ENCODE measurements around the gene PRSS50.
"Not testable (repeated sequence)": the region's sequence is repeated elsewhere in the genome, so short reads cannot be mapped to it uniquely, and the experiment has no call there.

The PRSS50 gene

GRCh38 chr3:46717447-46718231, at the start of gene PRSS50:
Gene PRSS50 (minus strand): TSS chr3:46717869. CDS start chr3:46717824, 45 bp downstream.
- DNase-seq = no peak

GRCh38 chr3:46764206-46764605, 46.5 kb upstream of the PRSS50 start:
- no peak for DNase-seq

- no peak for DNase-seq
Observed at GRCh38 chr3:46763178-46763577, 45.5 kb upstream of the PRSS50 start.

GRCh38 chr3:46759239-46760167, 41.8 kb upstream of the PRSS50 start:
- no peak for DNase-seq

GRCh38 chr3:46756642-46757041, 39.0 kb upstream of the PRSS50 start:
- no peak for DNase-seq

- DNase-seq = no peak
Observed at GRCh38 chr3:46755646-46756045, 38.0 kb upstream of the PRSS50 start.

- DNase-seq = not testable (repeated sequence)
Observed at GRCh38 chr3:46753127-46753526, 35.5 kb upstream of the PRSS50 start.

- no peak for DNase-seq
Observed at GRCh38 chr3:46750555-46751038, 32.9 kb upstream of the PRSS50 start.

- DNase-seq = no peak
Observed at GRCh38 chr3:46749129-46749528, 31.5 kb upstream of the PRSS50 start.

GRCh38 chr3:46748170-46748569, 30.5 kb upstream of the PRSS50 start:
- DNase-seq = no peak

GRCh38 chr3:46746711-46747110, 29.0 kb upstream of the PRSS50 start:
- no peak for DNase-seq

GRCh38 chr3:46742992-46743585, 25.4 kb upstream of the PRSS50 start:
- DNase-seq = no peak

GRCh38 chr3:46739565-46739964, 21.9 kb upstream of the PRSS50 start:
- not testable (repeated sequence) for DNase-seq

GRCh38 chr3:46737329-46737731, 19.7 kb upstream of the PRSS50 start:
- DNase-seq = no peak

GRCh38 chr3:46736006-46736872, 18.6 kb upstream of the PRSS50 start:
- no peak for DNase-seq

GRCh38 chr3:46734773-46735172, 17.1 kb upstream of the PRSS50 start:
- no peak for DNase-seq

GRCh38 chr3:46733026-46733800, 15.5 kb upstream of the PRSS50 start:
- no peak for DNase-seq

- DNase-seq = no peak
Observed at GRCh38 chr3:46731795-46732194, 14.1 kb upstream of the PRSS50 start.

- no peak for DNase-seq
Observed at GRCh38 chr3:46730819-46731218, 13.2 kb upstream of the PRSS50 start.

- DNase-seq = no peak
Observed at GRCh38 chr3:46729038-46729437, 11.4 kb upstream of the PRSS50 start.
